ENCODE measurements around the gene MPP7.

MPP7 gene

DNA sequence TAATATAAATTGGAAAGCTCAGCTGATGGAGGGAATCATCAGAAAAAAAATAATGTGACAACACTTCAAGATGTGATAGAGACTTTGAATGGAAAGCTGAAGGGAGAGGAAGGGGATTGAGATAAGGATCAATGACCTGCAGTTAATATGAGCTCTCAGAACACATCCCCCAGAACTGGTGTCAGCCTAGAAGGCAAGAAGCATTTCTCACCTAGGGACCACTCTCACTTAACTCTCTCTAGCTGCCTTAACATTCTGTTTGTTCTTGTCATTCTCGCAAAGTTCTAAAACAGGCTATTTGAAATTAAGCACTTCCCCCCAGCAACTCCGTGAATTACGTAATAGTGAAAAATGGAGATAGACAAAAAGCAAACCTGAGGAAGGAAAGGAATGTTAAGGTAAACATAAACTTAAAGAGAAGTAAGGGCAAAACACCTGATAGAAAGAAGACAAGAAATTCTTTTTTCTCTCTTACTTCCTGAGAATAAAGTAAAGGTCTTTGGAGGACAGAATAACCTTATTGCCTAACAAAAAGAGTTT lies 1.2 kb upstream of the MPP7 start:
- DNase-seq, result no peak

DNA sequence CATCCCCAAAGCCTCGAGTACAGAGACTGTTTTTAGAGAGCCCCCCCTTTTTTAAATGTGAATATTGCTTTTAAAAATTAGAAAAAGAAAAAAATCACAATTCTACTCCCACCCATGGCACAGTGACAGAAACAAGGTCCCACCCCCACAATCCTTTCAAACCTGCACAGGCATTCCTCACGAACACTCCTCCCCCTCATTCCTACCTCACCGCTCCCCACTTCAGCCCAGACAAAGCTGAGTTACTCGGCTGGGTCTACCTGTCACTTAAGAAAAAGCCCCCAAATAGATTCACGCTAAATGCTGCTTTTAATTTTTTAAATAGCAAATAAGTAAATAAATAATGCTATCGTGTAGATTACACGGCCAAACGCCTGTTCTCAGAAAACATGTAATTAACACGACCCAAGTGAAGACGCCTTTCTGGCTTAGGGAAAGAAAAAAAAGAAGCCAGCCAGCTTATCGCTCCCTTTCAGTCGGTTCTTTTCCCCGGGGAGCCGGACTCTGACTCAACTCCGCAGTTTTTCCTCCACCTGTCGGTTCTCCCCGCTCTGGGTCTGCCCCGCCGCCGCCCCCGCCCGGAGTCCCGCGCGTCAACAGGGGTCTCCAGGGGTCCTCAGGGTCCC lies 739 bp downstream of the MPP7 start:
- no peak for DNase-seq

DNA sequence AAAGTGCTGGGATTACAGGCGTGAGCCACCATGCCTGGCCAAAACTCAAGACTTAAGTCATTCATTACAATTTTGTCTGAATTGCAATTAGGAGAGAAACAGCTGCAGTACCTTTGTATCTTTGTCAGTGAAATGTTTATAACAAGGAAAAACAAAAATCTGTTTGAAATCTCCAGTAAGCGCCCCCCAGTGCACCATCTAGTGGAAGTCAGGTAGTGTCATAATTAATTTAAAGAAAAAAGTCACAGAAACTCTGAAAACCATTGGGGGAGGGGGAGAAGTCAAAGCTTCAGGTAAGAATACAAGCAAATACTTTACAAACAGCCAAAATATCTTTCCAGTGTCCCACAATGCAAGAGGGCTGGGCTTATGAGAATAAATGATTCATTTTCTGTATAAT lies 2.8 kb downstream of the MPP7 start:
- no peak for DNase-seq

DNA sequence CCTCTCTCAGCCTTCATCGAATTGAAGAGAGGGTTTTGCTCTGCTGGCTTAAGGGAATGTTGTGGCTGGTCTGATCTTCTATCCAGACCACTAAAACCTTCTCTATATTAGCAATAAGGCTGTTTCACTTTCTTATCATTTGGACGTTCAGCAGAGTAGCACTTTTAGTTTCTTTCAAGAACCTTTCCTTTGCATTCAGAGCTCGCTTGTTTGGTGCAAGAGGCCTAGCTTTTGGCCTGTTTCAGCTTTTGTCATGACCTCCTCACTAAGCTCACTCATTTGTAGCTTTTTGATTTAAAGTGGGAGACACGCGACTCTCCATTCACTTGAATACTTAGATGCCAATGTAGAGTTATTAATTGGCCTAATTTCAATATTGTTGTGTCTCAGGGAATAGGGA lies 3.9 kb downstream of the MPP7 start:
- DNase-seq, result no peak

DNA sequence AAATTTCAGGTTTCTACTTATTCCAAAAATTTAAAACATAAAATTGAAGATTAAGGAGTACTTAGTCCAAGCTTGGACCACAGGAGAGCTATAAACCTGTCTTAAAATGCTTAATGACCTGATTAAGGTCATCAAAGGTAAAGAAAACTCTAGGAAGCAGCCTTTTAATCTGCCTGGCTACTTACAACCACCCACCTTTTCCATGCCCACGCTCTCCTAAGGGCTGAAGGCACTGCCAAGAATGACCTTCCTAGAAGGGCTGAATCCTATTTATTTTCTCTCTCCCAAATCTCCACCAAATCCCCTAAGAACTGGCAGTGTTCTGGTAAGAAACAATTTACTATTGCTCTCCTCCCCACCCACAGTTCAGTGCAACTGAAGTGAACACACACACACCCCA lies 6.8 kb downstream of the MPP7 start:
- DNase-seq, result no peak

DNA sequence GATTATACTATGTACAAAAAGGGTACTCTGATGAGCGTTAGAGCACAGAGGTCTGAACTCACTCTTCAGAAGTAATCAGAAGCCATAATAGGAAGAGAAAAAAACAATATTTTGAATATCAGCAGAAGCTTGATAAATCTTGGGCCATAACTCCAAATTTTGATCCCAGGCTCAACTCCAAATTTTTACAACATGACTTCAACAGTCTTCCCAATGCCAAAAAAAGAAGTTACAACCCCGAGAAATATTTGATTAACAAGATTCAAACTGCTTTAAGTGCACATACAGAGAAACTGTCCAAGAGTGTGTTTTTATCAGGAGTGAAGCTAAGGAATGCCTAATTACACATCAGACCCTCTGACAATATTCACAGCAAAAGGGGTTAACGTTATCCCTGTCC lies 7.5 kb downstream of the MPP7 start:
- DNase-seq, result no peak

DNA sequence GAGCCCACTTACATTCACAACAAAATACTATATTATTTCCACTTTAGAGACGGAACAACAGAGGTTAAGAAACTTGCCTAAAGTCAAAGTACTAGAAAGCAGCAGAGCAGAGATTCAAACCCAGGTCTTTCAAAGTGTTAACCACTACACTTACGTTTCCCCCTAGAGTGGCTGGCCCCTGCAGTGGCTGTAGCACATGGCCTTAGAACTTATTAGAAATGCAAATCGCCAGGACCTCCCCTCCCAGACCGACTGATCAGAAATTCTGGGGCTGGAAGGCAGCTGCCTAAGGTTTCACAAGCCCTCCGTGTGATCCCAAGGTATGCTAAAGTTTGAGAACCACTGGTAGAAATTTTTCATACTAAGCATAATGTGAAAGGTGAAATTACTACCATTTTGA lies 8.1 kb downstream of the MPP7 start:
- DNase-seq, result no peak

DNA sequence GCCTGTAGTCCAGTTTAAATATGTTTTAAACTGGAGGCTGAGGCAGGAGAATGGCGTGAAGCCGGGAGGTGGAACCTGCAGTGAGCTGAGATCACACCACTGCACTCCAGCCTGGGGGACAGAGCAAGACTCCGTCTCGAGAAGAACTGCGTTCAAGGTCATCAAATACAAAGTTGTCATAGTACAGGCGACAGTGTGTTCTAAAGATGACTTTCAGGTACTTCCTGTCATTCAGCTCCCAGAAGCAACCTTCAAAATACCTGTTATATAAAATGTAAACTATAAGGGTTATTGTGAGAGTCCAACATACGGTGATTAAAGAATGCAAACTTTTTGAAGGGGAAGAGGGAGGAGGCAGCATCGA lies 8.7 kb downstream of the MPP7 start:
- DNase-seq, result no peak

DNA sequence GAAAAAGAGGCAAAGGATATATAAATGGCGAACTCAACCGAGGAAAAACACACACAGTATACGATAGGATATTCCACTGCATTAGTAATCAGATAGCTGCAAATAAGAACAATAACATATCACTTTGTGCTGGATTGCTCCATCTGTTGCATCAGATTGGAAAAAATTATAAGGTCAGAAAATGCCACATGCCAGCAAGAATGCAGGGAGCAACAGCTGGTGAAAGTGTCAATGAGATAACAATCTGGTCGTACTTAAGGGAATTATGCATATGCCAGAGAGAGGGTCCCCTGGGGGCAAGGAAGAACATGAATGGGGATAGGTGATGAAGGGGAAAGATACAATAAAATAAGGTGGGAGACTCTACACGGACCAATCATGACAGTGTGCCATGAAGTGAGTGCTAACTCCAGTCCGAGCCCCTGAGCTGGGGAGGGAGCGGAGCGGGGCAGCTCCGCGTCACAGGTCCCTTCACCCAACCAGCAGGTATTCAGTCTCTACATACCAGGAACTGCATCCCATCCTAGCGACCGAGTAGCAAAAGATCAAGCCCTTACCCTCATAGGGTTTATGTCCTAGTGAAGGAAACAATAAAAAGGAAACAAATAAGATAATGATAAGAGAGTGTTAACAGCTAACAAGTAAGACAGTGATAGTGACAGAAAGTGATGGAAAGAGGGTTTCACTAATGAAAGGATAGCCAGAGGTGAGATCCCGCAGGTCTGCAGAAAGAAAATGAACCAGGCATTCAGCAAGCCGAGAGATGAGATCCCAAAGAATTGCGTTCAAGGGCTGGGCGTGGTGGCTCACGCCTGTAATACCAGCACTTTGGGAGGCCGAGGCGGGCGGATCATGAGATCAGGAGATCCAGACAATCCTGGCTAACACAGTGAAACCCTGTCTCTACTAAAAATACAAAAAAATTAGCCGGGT lies 9.4 kb downstream of the MPP7 start:
- no peak for DNase-seq

DNA sequence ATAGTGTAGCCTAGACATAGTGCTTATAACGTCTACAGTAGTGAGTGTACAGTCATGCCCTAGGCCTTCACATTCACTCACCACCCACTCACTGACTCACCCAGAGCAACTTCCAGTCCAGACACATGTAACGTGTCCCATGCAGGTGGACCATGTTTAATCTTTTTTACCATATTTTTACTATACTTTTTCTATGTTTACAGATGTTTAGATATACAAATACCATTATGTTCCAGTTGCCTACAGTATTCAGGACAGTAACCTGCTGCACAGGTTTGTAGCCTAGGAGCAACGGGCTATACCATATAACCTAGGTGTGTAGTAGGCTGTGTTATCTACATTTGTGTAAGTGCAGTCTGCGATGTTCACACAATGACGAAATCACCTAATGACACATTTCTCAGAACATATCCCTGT lies 11.0 kb downstream of the MPP7 start:
- DNase-seq, result no peak

DNA sequence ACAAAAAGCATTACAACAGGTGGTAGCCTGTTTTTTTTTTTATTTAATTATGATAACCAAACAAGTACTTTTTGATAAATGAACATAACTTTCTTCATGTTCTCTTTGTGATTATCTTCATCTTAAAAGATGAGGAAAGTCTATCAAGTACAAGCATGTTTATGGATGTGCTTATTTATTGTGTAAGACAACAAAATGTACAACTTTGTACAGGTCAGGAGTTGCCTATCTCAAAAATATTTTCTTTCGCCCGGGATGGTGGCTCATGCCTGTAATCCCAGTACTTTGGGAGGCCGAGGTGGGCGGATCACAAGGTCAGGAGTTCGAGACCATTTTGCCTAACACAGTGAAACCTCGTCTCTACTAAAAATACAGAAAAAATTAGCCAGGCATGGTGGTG lies 17.0 kb downstream of the MPP7 start:
- no peak for DNase-seq

DNA sequence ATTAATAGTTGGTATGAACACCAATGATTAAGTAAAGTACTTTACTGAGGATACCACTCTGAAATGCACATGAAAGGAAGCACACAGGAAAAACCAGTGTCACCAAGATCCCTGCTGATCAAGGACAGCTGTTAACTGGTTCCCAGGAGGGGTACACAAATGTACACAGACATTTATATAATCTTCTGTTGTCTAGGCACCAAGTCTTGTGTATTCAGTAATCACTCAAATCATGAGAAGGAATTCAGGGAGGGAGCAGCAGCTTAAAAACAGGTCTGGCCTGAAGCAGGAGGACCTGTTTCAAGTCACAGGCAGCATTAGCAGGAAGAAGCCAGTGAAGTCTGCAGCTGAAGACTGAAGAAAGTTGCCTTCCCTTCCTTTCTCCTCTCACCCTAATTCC lies 18.7 kb downstream of the MPP7 start:
- no peak for DNase-seq

DNA sequence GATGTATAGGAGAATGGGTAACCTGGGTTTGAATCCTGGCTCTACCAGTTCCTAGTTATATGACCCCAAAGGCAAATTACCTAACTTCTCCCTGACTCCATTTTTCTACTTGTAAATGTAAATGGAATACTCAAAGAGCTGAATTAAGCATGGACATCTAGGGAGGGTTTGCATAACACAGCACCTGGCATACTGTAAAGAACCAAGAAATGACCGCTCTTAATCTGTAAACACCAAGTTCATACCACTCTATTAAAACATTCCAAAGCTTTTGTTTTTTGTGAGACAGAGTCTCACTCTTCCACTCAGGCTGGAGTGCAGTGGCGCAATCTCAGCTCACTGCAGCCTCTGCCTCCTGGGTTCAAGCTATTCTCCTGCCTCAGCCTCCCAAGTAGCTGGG lies 19.6 kb downstream of the MPP7 start:
- DNase-seq, result no peak

DNA sequence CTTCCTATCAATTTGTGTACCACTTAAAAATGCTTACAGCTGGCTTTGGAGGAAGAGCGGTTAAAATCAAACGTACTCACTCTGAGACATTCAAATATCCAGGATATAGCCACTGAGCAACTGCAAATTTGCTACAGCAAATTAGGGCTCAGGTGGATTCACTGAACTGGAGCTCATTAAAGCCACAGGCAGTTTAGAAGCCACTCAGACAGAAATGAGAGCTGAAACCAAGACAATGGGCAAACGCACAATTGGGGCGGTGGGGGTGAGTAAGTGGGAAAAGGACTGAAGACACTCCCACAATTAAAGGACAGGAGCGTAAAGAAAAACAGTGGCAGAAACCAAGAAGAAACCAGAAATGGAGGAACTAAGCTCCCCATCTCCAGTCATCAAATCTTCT lies 20.5 kb downstream of the MPP7 start:
- DNase-seq, result no peak

DNA sequence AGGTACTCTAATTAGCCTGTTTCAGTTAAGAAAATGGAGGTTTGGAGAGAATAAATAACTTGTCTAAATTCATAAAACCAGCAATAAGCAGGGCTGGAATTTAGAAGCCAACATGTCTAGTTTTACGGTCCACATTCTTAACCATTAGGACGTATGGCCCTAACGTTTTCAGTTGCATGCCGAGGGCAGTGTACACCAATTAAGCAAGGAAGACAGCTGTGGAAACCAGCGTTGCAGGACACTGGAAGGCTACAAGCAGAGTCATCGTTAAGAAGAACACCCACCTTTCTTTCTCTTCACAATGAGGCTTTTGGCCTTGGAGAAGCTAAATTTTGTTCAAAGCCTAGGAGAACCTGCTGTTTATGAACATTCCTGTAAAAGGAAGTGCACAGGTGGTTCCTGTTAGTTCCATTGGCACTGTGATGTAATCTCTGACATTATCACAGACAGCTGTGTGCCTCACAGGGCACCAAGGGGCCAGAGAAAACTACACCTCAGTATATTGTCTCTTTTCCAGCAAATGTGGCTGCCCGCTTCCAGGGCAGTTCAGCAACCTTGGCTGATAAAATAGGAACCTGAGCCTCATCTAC lies 21.0 kb downstream of the MPP7 start:
- no peak for DNase-seq

DNA sequence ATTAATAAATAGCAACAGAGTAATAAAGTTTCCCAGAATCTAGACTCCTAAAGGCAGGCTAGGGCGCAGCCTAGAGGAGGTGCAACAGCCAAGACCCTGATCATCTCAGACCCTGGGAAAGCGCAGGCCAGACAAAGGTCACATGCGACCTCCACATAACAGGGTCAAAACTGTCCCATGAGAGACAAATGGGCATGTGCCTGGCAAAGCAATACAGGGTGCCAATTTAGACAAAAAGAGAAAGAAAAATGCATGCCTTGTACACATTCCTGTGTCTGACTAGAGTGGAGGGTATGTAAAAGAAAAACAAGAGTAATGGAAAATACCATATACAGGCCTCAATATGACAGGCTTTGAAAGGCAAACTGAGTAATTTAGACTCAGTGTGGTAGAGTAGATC lies 22.2 kb downstream of the MPP7 start:
- no peak for DNase-seq

DNA sequence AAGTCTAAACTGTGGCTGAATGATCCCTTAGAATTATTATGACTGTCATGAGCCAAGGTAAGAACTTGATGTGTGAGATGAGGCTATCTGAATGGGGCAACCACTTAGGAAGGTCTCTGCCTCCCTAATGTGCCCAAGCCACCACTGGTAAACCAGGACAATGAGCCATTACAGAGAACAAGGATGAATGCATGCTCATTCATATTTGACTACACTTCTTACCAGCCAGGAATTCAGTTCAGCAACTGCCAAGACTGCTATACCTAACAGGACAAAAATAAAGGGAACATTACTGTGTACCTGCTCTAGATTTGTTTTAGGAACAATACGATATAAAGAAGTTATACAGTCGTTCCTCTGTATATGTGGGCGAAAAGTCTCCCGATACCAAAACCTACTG lies 23.0 kb downstream of the MPP7 start:
- DNase-seq, result no peak

DNA sequence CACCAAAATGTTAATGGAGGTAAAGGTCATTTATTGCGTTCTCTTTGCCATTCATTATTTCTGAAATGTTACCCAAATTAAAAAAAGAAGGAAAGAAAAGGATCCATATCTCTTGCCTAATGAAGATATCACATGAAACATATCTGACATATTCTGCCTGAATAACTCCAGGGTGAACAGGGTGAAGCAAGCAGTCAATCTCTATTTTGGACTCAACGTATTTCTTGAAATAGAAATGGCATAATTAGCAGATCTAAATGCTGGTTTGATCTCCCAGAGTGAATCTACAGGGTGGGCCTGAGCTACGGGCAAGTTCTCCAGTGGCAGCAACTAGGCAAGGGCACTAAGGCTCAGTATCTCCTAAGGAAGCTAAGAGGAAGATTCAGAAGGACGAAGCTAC lies 24.0 kb downstream of the MPP7 start:
- no peak for DNase-seq

DNA sequence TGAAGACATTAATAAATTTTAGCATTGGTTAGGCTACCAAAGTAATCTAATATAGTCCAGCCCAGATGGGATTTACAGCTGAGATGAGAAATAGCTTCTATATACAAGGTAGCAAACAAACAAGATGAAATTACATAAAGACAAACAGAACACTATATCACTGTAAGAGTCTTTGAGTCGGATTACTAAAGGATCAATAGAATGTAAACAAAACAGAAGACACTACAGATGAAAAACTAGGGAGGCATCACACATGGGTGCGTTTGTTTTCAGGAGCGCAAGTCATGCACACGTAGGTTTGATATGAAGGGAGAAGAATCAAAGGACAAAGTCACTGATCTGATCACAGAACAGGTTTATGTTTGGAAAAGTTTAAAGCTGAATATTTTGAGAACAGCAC lies 26.5 kb downstream of the MPP7 start:
- no peak for DNase-seq

DNA sequence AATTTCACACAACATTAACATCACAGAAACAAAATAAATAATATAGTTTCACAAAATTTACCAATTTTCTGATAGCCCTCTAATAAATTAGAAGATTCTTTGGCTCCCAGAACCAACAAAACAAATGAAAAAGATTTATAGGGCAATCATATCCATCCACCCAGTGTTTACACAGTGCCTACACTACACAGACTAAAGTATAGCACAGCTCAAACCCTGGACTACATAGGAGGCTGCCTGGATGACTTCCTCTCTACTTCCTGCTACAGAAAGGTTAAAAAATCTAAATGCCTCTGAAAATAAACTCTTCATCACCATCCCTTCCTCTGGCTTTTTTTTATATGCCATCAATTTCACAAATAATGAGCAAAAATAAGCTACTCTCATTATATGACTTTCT lies 28.4 kb downstream of the MPP7 start:
- DNase-seq, result no peak

DNA sequence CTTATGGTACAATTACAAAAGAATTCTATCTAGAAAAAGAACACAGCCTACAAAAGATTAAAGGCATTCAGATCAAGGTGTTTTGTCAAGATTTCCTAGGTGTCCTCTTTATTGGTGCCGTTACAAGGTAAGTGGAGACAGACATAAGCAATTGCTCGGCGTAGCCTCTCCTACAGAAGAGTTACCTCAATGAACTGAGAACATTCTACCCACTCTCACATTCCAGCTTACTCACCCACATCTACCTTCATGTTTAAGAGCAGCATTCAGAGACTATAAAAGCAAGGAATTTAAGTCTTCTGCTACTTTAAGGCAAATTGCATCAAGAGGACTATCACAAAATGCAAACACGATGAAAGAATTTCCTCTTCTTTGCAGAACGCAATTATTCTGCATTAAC lies 29.5 kb downstream of the MPP7 start:
- DNase-seq, result no peak

DNA sequence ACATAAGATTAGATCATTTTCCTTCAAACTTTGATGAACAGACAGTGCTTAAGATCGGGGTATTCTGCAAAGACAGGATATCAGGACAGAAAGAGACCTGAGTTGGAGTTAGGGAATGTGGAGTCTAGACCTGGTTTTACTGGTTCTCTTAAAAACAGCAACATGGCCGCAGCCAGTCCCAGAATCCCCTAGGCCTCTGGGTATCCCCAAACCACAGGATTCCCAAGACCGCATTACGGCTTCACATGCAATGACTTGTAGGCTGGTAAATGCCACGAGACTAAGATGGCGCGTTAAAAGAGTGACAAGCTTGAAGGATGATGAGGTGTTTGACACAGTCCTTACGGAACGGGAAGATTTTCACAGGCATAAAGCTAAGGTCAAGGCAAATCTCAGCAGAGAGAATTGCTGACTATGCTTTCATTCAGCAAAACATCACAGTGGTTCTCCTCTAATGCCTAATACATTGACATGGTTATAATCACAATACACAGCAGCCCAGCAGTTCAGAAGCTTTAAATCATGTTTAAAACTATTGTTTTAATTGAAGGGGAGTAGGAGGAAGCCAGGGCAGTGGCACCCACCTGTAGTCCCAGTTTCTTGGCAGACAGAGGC lies 32.9 kb downstream of the MPP7 start:
- no peak for DNase-seq

DNA sequence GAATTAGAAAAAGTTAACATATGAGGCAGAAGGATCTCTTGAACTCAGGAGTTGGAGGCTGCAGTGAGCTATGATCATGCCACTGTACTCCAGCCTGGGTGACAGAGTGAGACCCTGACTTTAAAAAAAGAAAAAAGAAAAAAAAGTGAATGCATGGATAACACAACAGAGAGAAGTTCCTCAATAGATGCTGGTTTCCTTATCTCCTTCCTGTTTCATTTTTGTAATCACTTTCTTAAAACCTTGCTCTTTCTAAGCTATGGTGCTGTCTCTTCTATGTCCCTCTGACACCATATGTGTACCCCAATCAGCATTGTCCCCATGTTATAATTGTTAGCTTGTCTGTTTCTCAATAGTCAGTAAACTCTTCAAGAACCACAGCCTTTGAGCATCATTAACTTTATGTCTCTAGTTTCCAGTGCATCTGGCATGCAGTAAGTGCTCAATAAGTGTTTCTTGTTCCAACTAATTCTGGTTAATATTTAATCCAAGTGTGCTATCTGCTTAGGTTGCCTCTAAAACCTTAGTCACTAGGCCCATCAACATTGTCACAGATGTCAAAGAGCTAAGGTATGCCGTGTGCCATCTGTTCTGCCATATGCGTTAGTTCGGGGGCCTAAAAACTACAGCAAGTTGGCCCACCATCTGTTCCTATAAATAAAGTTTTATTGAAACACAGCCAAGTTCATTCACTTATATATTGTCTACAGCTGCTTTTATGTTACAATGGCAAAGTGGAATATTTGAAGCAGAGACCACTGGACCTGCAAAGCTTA lies 36.2 kb downstream of the MPP7 start:
- DNase-seq, result no peak

Data from DMS79 treated with DMSO at 0.1 percent for 48 hours (cell line).